ENCODE data around the gene RUNDC3A.
"Not testable (repeated sequence)": the region's sequence is repeated elsewhere in the genome, so short reads cannot be mapped to it uniquely, and the experiment has no call there.

RUNDC3A gene

GRCh38 chr17:44321246-44322120, 13.1 kb downstream of the RUNDC3A start:
- no peak for DNase-seq

GRCh38 chr17:44322236-44322895, 14.0 kb downstream of the RUNDC3A start:
- no peak for DNase-seq

GRCh38 chr17:44323359-44324091, 15.1 kb downstream of the RUNDC3A start:
- no peak for DNase-seq

GRCh38 chr17:44324092-44324570, 15.7 kb downstream of the RUNDC3A start:
- no peak for DNase-seq

GRCh38 chr17:44324571-44325275, 16.3 kb downstream of the RUNDC3A start, which contains the start of gene SLC25A39:
SLC25A39 (minus strand) TSS chr17:44324823; CDS start chr17:44323562, 1,261 bp downstream.
- peak; percentile 94 for DNase-seq

GRCh38 chr17:44326861-44327444, 18.6 kb downstream of the RUNDC3A start:
- peak; percentile 96 for DNase-seq

GRCh38 chr17:44327715-44328449, 19.5 kb downstream of the RUNDC3A start:
- no peak for DNase-seq

GRCh38 chr17:44329516-44329915, 21.1 kb downstream of the RUNDC3A start:
- not testable (repeated sequence) for DNase-seq

GRCh38 chr17:44330263-44330662, 21.9 kb downstream of the RUNDC3A start:
- DNase-seq, result not testable (repeated sequence)

GRCh38 chr17:44331249-44331760, 22.9 kb downstream of the RUNDC3A start:
- peak; percentile 76 for DNase-seq

- DNase-seq, result peak; percentile 54
These were observed 25.0 kb downstream of the RUNDC3A start for GRCh38 chr17:44333371-44333770.

- DNase-seq, result no peak
These were observed 25.9 kb downstream of the RUNDC3A start for GRCh38 chr17:44334315-44334714.

- DNase-seq, result no peak
These were observed 26.3 kb downstream of the RUNDC3A start for GRCh38 chr17:44334727-44335126.

GRCh38 chr17:44335564-44335963, 27.2 kb downstream of the RUNDC3A start:
- no peak for DNase-seq

GRCh38 chr17:44335968-44336367, 27.6 kb downstream of the RUNDC3A start:
- no peak for DNase-seq

- peak; percentile 59 for DNase-seq
These were observed 30.3 kb downstream of the RUNDC3A start for GRCh38 chr17:44338702-44339101.

GRCh38 chr17:44340553-44340952, 32.2 kb downstream of the RUNDC3A start:
- not testable (repeated sequence) for DNase-seq

GRCh38 chr17:44343510-44344209, 35.3 kb downstream of the RUNDC3A start:
- no peak for DNase-seq

GRCh38 chr17:44344939-44345453, 36.6 kb downstream of the RUNDC3A start, which contains the start of gene GRN:
GRN (plus strand) TSS chr17:44345302; CDS start chr17:44349165, 3,863 bp downstream.
- DNase-seq, result peak; percentile 87

GRCh38 chr17:44345454-44346026, 37.1 kb downstream of the RUNDC3A start:
- DNase-seq, result peak; percentile 53
